ENCODE measurements around the gene ARMH3. TPM values are rescaled to one million over a fixed set of nuclear protein-coding genes. Genes with fewer than 3 reads are reported as not detected.
A peak's percentile ranks its signal among the peaks of the same experiment; 100 is the strongest.

ARMH3 gene
- total RNA-seq, 4 donors from 2014 or later: 12.9 to 19.3 (median 16.2) TPM

GRCh38 chr10:101961591-101962498 is 94.1 kb downstream of the ARMH3 start:
- intact Hi-C loops (cut with DNase I): no loop called here
- TF ChIP-seq POLR2A (IDR thresholded peaks at IDR 0.05; ENCODE audit: low read depth) (no peak), EP300 (IDR thresholded peaks at IDR 0.05) (no peak), POLR2AphosphoS5 (IDR thresholded peaks at IDR 0.05) (no peak)
- TF ChIP-seq, protein P1, sequence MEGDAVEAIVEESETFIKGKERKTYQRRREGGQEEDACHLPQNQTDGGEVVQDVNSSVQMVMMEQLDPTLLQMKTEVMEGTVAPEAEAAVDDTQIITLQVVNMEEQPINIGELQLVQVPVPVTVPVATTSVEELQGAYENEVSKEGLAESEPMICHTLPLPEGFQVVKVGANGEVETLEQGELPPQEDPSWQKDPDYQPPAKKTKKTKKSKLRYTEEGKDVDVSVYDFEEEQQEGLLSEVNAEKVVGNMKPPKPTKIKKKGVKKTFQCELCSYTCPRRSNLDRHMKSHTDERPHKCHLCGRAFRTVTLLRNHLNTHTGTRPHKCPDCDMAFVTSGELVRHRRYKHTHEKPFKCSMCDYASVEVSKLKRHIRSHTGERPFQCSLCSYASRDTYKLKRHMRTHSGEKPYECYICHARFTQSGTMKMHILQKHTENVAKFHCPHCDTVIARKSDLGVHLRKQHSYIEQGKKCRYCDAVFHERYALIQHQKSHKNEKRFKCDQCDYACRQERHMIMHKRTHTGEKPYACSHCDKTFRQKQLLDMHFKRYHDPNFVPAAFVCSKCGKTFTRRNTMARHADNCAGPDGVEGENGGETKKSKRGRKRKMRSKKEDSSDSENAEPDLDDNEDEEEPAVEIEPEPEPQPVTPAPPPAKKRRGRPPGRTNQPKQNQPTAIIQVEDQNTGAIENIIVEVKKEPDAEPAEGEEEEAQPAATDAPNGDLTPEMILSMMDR (IDR thresholded peaks at IDR 0.05): no peak
- DNase-seq (ENCODE audit: extremely low spot score): no peak
- Histone ChIP-seq H3K4me3 (no peak overlapping the region), H3K27ac (replicated peaks in 1 of 4) (peak overlapping the region in 3 of 4 donors; percentile 17 to 49 (median 38)), H3K4me1 (peaks cover 12 to 40% (median 26%) of the 10 kb centered on the region in 4 donors), H3K36me3 (peaks cover 0 to 8% (median 3%) of the 10 kb centered on the region in 4 donors), H3K9me3 (no peaks in the 10 kb centered on the region), H3K27me3 (no peaks in the 10 kb centered on the region)
- 68% methylated on average over 5 of the region's 5 CpGs for WGBS

DNA sequence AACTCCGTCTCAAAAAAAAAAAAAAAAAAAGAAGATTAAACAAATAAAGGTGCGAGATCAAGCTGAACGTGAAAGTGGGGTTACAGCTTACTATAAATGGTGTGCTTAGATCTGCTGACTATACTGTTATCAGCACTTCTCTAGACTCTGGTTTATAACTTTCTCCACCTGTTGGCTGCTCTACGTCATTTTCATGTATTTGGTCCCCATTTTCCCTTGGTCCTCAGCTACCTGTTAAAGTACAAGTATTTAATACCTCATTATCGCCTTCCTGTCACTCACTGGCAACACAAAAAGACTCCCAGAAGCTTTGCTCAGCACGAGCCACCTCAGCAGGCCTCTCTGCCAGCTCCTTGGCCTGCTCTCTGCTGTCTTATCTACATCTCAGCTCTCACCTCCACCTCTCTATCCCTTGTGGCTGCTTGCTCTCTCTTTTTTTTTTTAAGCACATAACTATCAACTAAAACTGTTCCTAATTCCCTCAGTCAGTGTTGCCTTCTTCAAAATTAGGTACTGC is 95.0 kb downstream of the ARMH3 start:
- peaks cover 0 to 15% (median 10%) of the 10 kb centered on the region in 4 donors for H3K36me3 ChIP-seq
- TF ChIP-seq, protein P1 (IDR thresholded peaks at IDR 0.05): no peak
- TF ChIP-seq POLR2A (IDR thresholded peaks at IDR 0.05; ENCODE audit: low read depth): no peak
- no peak for TF ChIP-seq EP300 (IDR thresholded peaks at IDR 0.05)
- no peak for TF ChIP-seq POLR2AphosphoS5 (IDR thresholded peaks at IDR 0.05)
- no peak overlapping the region for H3K4me3 ChIP-seq
- WGBS: 73% methylated on average over 6 of the region's 6 CpGs
- H3K27ac ChIP-seq (replicated peaks in 1 of 4): peak overlapping the region in 3 of 4 donors; percentile 17 to 49 (median 38)
- H3K27me3 ChIP-seq: no peaks in the 10 kb centered on the region
- H3K4me1 ChIP-seq: peaks cover 12 to 32% (median 22%) of the 10 kb centered on the region in 4 donors
- no peaks in the 10 kb centered on the region for H3K9me3 ChIP-seq
- intact Hi-C loops (cut with DNase I): no loop called here
- DNase-seq (ENCODE audit: extremely low spot score): no peak

DNA sequence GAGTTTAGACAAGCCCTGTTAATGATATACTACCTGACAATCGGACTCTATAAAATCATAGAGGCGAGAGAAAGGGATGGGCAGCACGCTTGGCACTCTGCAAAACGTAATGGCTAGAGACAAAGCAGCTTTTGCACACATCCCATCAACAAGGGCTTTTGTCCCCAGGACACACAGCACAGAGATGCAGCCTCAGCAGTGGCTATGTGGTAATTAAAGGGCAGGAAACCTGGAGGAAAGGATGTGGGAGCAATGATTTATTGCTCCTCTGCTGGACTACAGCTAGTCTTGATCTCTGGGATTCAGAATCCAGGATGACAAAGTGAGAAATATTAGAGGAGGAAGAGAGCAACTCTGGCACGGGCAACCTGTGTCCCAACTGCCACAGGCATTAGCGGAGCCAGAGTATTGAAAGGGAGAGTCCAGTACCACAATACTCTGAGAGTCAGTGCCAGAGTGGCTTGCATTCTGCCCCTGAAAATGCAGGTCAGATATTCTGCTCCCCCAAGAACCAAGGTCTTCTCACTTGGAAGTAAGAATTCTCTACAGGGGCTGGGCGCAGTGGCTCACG is 96.5 kb downstream of the ARMH3 start:
- intact Hi-C loops (cut with DNase I): no loop called here

GRCh38 chr10:101958691-101959090 is 97.3 kb downstream of the ARMH3 start:
- TF ChIP-seq, protein P1 (IDR thresholded peaks at IDR 0.05): no peak
- no peak for TF ChIP-seq POLR2AphosphoS5 (IDR thresholded peaks at IDR 0.05)
- no peak for TF ChIP-seq EP300 (IDR thresholded peaks at IDR 0.05)
- TF ChIP-seq POLR2A (IDR thresholded peaks at IDR 0.05; ENCODE audit: low read depth): no peak
- Histone ChIP-seq H3K36me3 (peaks cover 6 to 37% (median 30%) of the 10 kb centered on the region in 4 donors), H3K27me3 (no peaks in the 10 kb centered on the region), H3K4me3 (no peak overlapping the region), H3K4me1 (peaks cover 8 to 19% (median 13%) of the 10 kb centered on the region in 4 donors), H3K9me3 (no peaks in the 10 kb centered on the region), H3K27ac (replicated peaks in 1 of 4) (no peak overlapping the region)
- intact Hi-C loops (cut with DNase I): no loop called here
- DNase-seq (ENCODE audit: extremely low spot score): no peak
- 89% methylated on average over 1 of the region's 1 CpG for WGBS

More for the DNA sequence above, 96.5 kb downstream of the ARMH3 start:
- H3K4me1 ChIP-seq: peaks cover 8 to 19% (median 13%) of the 10 kb centered on the region in 4 donors
- H3K36me3 ChIP-seq: peaks cover 6 to 30% (median 24%) of the 10 kb centered on the region in 4 donors
- no peak for TF ChIP-seq POLR2A (IDR thresholded peaks at IDR 0.05; ENCODE audit: low read depth)
- no peak for TF ChIP-seq EP300 (IDR thresholded peaks at IDR 0.05)
- no peak for TF ChIP-seq POLR2AphosphoS5 (IDR thresholded peaks at IDR 0.05)
- TF ChIP-seq, protein P1 (IDR thresholded peaks at IDR 0.05): no peak
- no peaks in the 10 kb centered on the region for H3K27me3 ChIP-seq
- H3K27ac ChIP-seq (replicated peaks in 1 of 4): no peak overlapping the region
- DNase-seq (ENCODE audit: extremely low spot score): no peak
- H3K9me3 ChIP-seq: no peaks in the 10 kb centered on the region
- H3K4me3 ChIP-seq: no peak overlapping the region
- 87% methylated on average over 8 of the region's 8 CpGs for WGBS

Data from esophagus muscularis mucosa (tissue), 4 donors.